GM12891 (cell line): ENCODE results near the gene DARS1.

ENCODE experiments used
- PAX5 ChIP-seq: IDR thresholded peaks from 2 replicates; pipeline ENCODE4 v1.6.1; 2011; ENCODE audit warnings: low read length, moderate library complexity, mild to moderate bottlenecking; ENCODE audit not compliant: insufficient read depth, severe bottlenecking
- POLR2A ChIP-seq: IDR thresholded peaks from 2 replicates; pipeline ENCODE4 v1.6.1; 2011; ENCODE audit warnings: low read depth, low read length, control low read depth
- POLR2AphosphoS5 ChIP-seq: IDR thresholded peaks from 2 replicates; pipeline ENCODE4 v1.6.1; 2011; ENCODE audit warnings: low read depth, low read length, control low read depth
- POU2F2 ChIP-seq: IDR thresholded peaks from 2 replicates; pipeline ENCODE4 v1.6.1; 2011; ENCODE audit warnings: low read depth, mild to moderate bottlenecking, control low read depth, low read length, moderate library complexity
- SPI1 ChIP-seq: IDR thresholded peaks from 2 replicates; pipeline ENCODE4 v1.6.1; 2011; ENCODE audit warnings: low read depth, low read length, control low read depth
- TAF1 ChIP-seq: IDR thresholded peaks from 2 replicates; pipeline ENCODE4 v1.6.1; 2011; ENCODE audit warnings: low read depth, low read length, control low read depth

DNA sequence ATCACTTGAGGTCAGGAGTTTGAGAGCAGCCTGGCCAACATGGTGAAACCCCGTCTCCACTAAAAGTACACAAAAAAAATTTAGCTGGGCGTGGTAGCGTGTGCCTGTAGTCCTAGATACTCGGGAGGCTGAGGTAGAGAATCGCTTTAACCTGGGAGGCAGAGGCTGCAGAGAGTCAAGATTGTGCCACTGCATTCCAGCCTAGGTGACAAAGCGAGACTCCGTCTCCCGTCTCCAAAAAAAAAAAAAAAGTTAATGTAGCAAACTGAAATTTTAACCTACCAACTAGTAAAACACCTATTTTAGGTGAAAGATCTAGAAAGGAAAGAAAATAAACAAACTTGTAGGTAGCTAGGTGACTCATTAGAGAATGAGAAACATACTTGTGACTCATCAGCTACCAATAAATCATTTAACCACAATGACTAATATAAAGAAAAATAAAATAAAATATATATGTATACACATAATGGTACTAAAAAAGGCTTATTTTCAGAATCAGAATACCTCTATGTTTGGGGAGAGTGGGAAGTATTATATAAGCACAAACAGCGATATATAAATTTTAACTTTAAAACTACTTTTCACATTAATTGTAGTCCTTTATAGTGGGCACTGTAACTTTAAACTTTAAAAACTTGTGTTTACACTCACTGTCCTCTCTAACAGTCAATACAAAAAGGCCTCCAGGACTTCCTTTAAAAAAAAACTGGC is 36.6 kb downstream of the DARS1 start:
- TF ChIP-seq POLR2A (no peak), POLR2AphosphoS5 (no peak), SPI1 (no peak), TAF1 (no peak), PAX5 (no peak), POU2F2 (no peak)
